Measurements from ENCODE around the gene VTI1B. TPM values are rescaled to one million over a fixed set of nuclear protein-coding genes. Genes with fewer than 3 reads are reported as not detected.
"Not testable (repeated sequence)": the region's sequence is repeated elsewhere in the genome, so short reads cannot be mapped to it uniquely, and the experiment has no call there.

The VTI1B gene, protein sequence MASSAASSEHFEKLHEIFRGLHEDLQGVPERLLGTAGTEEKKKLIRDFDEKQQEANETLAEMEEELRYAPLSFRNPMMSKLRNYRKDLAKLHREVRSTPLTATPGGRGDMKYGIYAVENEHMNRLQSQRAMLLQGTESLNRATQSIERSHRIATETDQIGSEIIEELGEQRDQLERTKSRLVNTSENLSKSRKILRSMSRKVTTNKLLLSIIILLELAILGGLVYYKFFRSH
- total RNA-seq = 10 to 100 TPM; 48.8 to 90.4 (median 63.4) TPM

DNA sequence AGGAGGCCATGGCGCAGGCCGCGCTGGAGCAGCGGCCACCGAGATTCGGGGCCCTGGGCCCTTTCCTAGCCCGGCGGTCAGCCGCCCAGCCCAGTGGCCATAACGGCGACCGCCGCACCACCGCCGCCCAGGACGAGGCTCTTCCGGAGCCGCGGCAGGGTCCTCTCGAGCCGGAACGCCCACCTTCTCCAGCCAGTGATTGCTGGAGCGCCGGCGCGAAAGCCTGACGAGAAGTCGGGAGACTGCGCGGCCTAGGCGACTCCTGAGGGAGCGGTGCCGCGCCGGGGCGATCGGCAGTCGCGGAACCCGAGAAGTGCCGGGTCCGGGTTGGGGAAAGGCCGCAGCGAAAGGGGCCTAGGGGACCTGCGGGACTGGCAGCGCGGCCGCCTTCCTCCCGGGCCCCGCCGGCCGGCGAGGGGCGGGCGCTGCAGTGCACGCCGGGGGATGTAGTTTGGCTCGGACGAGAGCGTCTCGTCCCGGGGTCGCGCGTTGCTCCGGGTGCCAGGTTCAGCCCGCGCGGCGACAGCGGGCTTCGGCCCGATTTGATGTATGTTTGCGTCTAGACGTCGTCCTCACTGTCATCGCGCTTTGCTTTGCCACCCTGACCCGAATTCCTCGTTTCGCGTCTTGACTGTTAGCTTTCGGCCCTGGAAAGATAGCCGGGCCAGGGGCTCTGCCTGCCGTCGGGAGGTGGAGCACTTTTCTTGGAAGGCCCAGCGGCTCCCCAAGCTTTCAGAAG lies at the start of gene VTI1B:
VTI1B (minus strand) TSS at position 153 of the 739 bp plus-strand sequence; CDS start at position 10, 143 bp downstream.
- peak; percentile 87 to 92 (median 90) for ATAC-seq (replicated peaks in 6 of 8)
- peaks cover 4 to 12% of the 10 kb centered on the region in 2 donors for H3K4me1 ChIP-seq (replicated peaks in 1 of 2)
- H3K4me3 ChIP-seq = peak within 1 kb of the TSS; percentile 62 to 100 (median 94)
- WGBS, 10 experiments = 0% methylated on average over 1 to 15 of the region's 87 CpGs; no CpG with 5 or more reads in 6 of the 10 experiments
- H3K27ac ChIP-seq = peak within 1 kb of the TSS; percentile 99 to 100
- in situ Hi-C loops (cut with MboI; ENCODE audit: low pct_unique_long_range_greater_than_20kb in 2 of 9, low sequenced_read_pairs in 9 of 9, unreplicated experiment in 9 of 9) = loop anchor here in 2 of 9 experiments (10.0 to 25.0 kb wide), 2 partner anchors 50 to 237 kb away; no protein-coding TSS in a partner anchor

DNA sequence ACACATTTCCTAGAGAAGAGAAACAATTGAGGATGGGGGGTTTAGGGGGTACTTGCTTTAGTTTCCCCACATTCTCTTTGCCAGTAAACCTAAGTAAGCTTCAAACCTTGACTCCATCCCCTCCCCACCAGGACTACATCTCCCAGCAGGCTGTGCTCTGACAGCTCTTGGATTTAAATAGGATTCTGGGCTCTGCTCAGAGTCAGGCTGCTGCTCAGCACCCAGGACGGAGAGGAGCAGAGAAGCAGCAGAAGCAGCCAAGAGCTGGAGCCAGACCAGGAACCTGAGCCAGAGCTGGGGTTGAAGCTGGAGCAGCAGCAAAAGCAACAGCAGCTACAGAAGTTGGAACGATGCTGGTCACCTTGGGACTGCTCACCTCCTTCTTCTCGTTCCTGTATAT lies 47.9 kb upstream of the VTI1B start:
- in situ Hi-C loops (cut with MboI; ENCODE audit: low pct_unique_long_range_greater_than_20kb in 2 of 9, low sequenced_read_pairs in 9 of 9, unreplicated experiment in 9 of 9) = loop anchor here in 1 of 9 experiments (25.0 kb wide), 1 partner anchor 135 kb away; no protein-coding TSS in a partner anchor
- peak; percentile 49 to 96 (median 74) for ATAC-seq (replicated peaks in 6 of 8)
- no peak overlapping the region for H3K4me3 ChIP-seq
- WGBS, 10 experiments = 0 to 58% (median 31%) methylated on average over 1 to 2 of the region's 3 CpGs; no CpG with 5 or more reads in 5 of the 10 experiments
- H3K27ac ChIP-seq = no peak overlapping the region
- H3K4me1 ChIP-seq (replicated peaks in 1 of 2) = peaks cover 0 to 2% of the 10 kb centered on the region in 2 donors

DNA sequence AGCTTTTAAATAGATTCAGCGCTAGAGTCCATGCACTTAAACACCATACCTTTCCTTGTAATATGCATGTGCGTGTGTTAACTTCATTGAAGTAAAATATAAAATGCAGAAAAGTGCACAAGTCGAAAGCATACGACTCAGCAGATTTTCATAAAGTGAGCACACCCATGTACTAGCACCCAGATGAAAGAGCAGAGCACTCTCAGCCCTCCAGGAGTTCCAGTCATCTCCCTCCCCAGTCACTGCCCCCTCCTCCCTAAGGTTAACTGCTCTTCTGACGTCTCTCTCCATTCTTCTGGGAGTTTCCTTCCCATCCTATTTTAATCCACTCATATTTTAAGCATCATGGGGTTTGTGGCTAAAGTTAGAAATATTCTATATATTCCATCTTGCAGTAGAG lies 47.4 kb upstream of the VTI1B start:
- ATAC-seq (replicated peaks in 6 of 8) = peak in 3 of 8 experiments; percentile 69 to 88 (median 86)
- Histone ChIP-seq H3K4me1 (replicated peaks in 1 of 2) (peaks cover 0 to 2% of the 10 kb centered on the region in 2 donors), H3K27ac (no peak overlapping the region), H3K4me3 (no peak overlapping the region)
- in situ Hi-C loops (cut with MboI; ENCODE audit: low pct_unique_long_range_greater_than_20kb in 2 of 9, low sequenced_read_pairs in 9 of 9, unreplicated experiment in 9 of 9) = loop anchor here in 1 of 9 experiments (25.0 kb wide), 1 partner anchor 135 kb away; no protein-coding TSS in a partner anchor
- WGBS, 10 experiments = 17 to 100% (median 68%) methylated on average over 1 to 5 of the region's 5 CpGs; no CpG with 5 or more reads in 3 of the 10 experiments

DNA sequence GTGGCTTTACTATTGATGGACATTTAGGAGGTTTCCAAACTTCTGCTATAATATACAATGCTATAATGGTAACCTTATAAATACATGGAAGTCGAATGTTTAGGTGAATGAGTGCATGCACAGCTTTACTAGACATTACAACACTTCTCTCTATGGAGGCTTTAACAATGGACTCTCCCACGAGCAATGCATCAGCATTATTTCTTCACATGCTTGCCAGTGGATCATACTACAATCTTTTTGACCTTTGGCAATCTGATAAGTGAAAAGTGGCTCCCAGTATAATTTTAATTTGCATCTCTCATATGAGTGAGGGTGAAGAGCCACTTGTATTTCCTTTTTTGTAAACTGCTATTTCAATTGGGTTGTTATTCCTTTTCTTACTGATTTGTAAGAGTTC lies 45.4 kb upstream of the VTI1B start:
- WGBS, 10 experiments = 0 to 41% (median 20%) methylated on average over 1 to 2 of the region's 2 CpGs; no CpG with 5 or more reads in 2 of the 10 experiments
- Histone ChIP-seq H3K4me1 (replicated peaks in 1 of 2) (peaks cover 0 to 2% of the 10 kb centered on the region in 2 donors), H3K27ac (no peak overlapping the region), H3K4me3 (no peak overlapping the region)
- ATAC-seq (replicated peaks in 6 of 8) = no peak
- in situ Hi-C loops (cut with MboI; ENCODE audit: low pct_unique_long_range_greater_than_20kb in 2 of 9, low sequenced_read_pairs in 9 of 9, unreplicated experiment in 9 of 9) = loop anchor here in 1 of 9 experiments (25.0 kb wide), 1 partner anchor 133 kb away; no protein-coding TSS in a partner anchor

DNA sequence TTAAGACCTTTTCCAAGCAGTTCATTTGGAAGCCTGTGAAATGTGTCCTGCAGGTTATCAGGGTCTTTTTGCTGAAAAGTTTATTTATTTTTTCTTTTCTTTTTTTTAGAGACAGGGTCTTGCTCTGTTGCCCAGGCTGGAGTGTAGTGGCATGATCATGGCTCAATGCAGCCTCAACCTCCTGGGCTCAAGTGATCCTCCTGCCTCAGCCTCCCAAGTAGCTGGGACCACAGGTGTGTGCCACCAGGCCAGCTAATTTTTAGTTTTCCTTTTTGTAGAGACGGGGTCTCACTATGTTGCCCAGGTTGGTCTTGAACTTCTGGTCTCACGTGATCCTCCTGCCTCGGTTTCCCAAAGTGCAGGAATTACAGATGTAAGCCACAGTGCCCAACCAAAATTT lies 45.0 kb upstream of the VTI1B start:
- not testable (repeated sequence) for ATAC-seq (replicated peaks in 6 of 8); H3K4me3 ChIP-seq; H3K27ac ChIP-seq; H3K4me1 ChIP-seq (replicated peaks in 1 of 2)
- WGBS, 10 experiments = 13 to 86% (median 60%) methylated on average over 2 to 3 of the region's 3 CpGs; no CpG with 5 or more reads in 1 of the 10 experiments
- in situ Hi-C loops (cut with MboI; ENCODE audit: low pct_unique_long_range_greater_than_20kb in 2 of 9, low sequenced_read_pairs in 9 of 9, unreplicated experiment in 9 of 9) = loop anchor here in 1 of 9 experiments (25.0 kb wide), 1 partner anchor 132 kb away; no protein-coding TSS in a partner anchor

DNA sequence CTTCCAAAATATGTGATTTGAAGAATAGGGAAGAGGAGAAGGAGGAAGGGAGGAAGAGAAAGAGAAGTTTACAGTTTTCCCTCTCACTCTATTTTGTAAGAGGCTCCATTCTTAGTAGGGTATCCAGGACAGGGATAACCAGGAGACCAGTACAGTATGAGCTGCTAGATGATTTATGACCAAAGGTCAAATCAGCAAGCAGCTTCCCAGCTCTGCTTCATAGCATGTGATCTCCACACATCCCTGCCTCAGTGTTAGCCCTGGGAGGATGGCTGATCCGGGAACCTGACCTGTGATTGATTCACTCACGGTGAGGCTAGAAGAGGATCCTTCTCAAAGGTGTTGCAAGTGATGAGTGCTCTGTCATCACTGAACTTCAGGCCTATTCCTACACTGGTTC lies 43.8 kb upstream of the VTI1B start:
- in situ Hi-C loops (cut with MboI; ENCODE audit: low pct_unique_long_range_greater_than_20kb in 2 of 9, low sequenced_read_pairs in 9 of 9, unreplicated experiment in 9 of 9) = loop anchor here in 1 of 9 experiments (25.0 kb wide), 1 partner anchor 131 kb away; no protein-coding TSS in a partner anchor
- H3K4me1 ChIP-seq (replicated peaks in 1 of 2) = peaks cover 0 to 2% of the 10 kb centered on the region in 2 donors
- peak in 5 of 8 experiments; percentile 74 to 99 (median 98) for ATAC-seq (replicated peaks in 6 of 8)
- H3K4me3 ChIP-seq = no peak overlapping the region
- 20 to 68% (median 51%) methylated on average over 1 to 2 of the region's 2 CpGs; no CpG with 5 or more reads in 4 of the 10 experiments for WGBS, 10 experiments
- no peak overlapping the region for H3K27ac ChIP-seq

DNA sequence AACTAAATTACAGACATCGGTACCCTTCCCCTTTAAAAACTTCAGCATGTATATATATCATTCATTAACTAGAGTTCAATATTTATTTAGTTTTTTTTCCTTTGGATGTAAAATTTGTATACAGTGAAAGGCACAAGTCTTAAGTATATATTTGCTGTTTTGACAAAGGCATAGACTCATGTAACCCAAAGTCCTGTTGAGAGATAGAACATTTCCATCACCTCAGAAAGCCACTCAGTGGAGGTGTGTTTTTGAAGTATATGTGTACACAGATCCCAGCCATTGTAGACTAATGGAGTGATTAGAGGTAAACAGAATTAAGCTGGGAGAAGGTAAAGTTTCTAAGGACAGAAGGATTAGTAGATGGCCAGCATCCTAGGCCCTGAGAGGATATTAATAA lies 42.6 kb upstream of the VTI1B start:
- WGBS, 10 experiments = 44 to 100% (median 100%) methylated on average over 1 of the region's 1 CpG; no CpG with 5 or more reads in 1 of the 10 experiments
- Histone ChIP-seq H3K4me3 (no peak overlapping the region), H3K4me1 (replicated peaks in 1 of 2) (peaks cover 0 to 2% of the 10 kb centered on the region in 2 donors), H3K27ac (no peak overlapping the region)
- in situ Hi-C loops (cut with MboI; ENCODE audit: low pct_unique_long_range_greater_than_20kb in 2 of 9, low sequenced_read_pairs in 9 of 9, unreplicated experiment in 9 of 9) = loop anchor here in 1 of 9 experiments (25.0 kb wide), 1 partner anchor 130 kb away; no protein-coding TSS in a partner anchor
- no peak for ATAC-seq (replicated peaks in 6 of 8)

DNA sequence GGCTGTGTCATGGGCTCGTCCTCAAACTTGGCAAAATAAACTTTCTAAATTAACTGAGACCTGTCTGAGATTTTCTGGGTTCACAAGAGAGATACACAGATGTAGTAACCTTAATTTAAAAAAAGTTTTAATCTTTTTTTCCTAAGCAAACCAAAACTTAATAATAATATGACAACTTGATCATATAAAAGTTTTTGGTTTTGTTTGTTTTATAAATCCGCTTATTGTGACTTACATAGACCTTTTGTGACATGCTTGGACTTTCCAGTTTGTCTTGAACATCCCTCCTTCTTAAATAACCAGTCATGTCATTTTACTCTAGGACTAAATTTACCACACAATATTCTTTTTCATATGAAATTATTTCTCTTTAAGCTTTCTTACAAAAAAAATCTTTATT lies 35.8 kb upstream of the VTI1B start:
- WGBS, 10 experiments = 33 to 100% (median 81%) methylated on average over 1 to 2 of the region's 2 CpGs
- in situ Hi-C loops (cut with MboI; ENCODE audit: low pct_unique_long_range_greater_than_20kb in 2 of 9, low sequenced_read_pairs in 9 of 9, unreplicated experiment in 9 of 9) = loop anchor here in 1 of 9 experiments (25.0 kb wide), 1 partner anchor 123 kb away; no protein-coding TSS in a partner anchor
- peaks cover 0 to 3% of the 10 kb centered on the region in 2 donors for H3K4me1 ChIP-seq (replicated peaks in 1 of 2)

DNA sequence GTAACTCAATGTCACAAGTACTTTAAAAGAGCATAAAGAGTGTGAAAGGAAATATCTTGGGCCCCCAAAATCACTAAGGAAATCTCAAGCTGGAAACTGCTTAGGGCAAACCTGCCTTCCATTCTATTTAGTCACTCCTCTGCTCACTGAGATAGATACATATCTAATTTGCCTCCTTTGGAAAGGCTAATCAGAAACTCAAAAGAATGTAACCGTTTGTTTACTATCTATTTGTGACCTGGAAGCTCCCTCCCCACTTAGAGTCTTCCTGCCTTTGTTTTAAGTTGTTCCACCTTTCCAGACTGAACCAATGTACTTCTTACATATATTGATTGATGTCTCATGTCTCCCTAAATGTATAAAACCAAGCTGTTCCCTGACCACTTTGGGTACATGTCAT lies 35.4 kb upstream of the VTI1B start:
- in situ Hi-C loops (cut with MboI; ENCODE audit: low pct_unique_long_range_greater_than_20kb in 2 of 9, low sequenced_read_pairs in 9 of 9, unreplicated experiment in 9 of 9) = loop anchor here in 1 of 9 experiments (25.0 kb wide), 1 partner anchor 122 kb away; no protein-coding TSS in a partner anchor
- 0 to 50% (median 33%) methylated on average over 1 of the region's 1 CpG; no CpG with 5 or more reads in 3 of the 10 experiments for WGBS, 10 experiments

More for the DNA sequence above, 35.8 kb upstream of the VTI1B start:
- Histone ChIP-seq H3K4me3 (no peak overlapping the region), H3K27ac (no peak overlapping the region)
- no peak for ATAC-seq (replicated peaks in 6 of 8)

DNA sequence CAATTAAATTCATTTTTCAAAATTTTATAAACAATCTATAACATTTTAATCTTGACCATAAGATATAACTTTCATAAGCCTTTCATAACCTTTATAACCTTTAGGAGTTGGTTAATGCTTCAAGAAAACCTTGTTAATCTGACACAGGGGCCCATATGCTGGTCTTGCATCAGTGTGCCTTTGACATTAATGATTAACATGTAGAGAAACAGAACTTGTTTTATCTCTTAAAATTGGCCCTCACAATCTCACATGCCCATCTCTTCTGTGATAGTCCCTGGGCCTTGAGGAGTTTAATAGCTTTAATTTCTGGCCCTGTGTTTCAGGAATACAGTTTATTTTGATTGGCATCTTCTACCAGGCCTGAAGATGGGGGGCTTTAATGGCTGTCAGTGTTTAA lies 34.9 kb upstream of the VTI1B start:
- in situ Hi-C loops (cut with MboI; ENCODE audit: low pct_unique_long_range_greater_than_20kb in 2 of 9, low sequenced_read_pairs in 9 of 9, unreplicated experiment in 9 of 9) = loop anchor here in 1 of 9 experiments (25.0 kb wide), 1 partner anchor 122 kb away; no protein-coding TSS in a partner anchor
- not testable (repeated sequence) for ATAC-seq (replicated peaks in 6 of 8)

More for the DNA sequence above, 35.4 kb upstream of the VTI1B start:
- H3K4me1 ChIP-seq (replicated peaks in 1 of 2); H3K27ac ChIP-seq; H3K4me3 ChIP-seq; ATAC-seq (replicated peaks in 6 of 8): not testable (repeated sequence)

DNA sequence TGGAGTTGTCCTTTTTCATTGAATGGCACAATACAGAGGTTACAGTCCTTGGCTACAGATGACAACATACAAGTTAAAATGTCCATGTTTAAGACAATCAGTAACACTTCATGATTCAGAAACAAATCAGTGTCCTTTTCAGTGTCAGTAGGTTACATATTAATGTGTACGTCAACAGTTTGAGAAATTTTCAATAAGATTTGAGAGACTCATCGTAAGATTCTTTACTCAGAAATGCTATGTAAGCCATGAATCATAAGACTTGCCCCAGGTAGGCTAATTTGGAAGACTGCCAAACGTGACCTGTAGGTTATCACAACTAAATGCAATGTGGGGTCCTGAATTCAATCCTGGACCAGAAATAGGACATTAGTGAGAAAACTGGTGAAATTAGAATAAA lies 30.8 kb upstream of the VTI1B start:
- WGBS, 10 experiments = 49 to 96% (median 72%) methylated on average over 3 of the region's 3 CpGs; no CpG with 5 or more reads in 1 of the 10 experiments
- H3K4me1 ChIP-seq (replicated peaks in 1 of 2) = peaks cover 0 to 3% of the 10 kb centered on the region in 2 donors
- H3K27ac ChIP-seq = no peak overlapping the region
- no peak overlapping the region for H3K4me3 ChIP-seq
- in situ Hi-C loops (cut with MboI; ENCODE audit: low pct_unique_long_range_greater_than_20kb in 2 of 9, low sequenced_read_pairs in 9 of 9, unreplicated experiment in 9 of 9) = loop anchor here in 1 of 9 experiments (25.0 kb wide), 1 partner anchor 118 kb away; no protein-coding TSS in a partner anchor
- ATAC-seq (replicated peaks in 6 of 8) = no peak

More for the DNA sequence above, 34.9 kb upstream of the VTI1B start:
- H3K27ac ChIP-seq; H3K4me1 ChIP-seq (replicated peaks in 1 of 2); H3K4me3 ChIP-seq: not testable (repeated sequence)

DNA sequence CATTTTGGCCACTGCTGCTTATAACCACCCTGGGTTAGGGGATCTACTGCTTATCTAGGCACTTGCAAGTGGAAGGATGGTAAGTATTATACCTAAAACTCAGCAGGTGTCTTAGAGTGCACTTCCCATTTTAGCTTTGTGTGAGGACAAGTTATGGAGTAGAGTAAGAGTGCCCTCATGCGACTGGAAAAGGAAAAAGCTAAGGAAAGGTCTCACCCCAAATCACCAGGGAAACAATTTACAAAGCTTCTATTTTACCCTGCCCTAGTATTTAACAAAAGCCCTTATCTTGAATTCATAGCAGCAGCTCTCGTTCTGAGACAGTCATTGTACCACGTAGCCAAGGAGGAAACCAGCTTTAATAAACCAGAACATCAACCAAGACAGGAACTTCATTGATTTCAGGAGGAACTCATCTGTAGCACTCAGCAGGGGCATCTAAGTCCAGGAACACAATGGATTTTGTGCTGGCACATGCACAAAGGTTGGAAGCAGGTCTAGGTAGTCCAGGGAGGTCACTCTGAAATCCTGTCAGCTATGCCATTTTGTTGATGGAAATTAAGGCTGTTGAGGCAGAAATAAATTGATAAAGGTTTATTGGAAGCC lies 30.2 kb upstream of the VTI1B start:
- Histone ChIP-seq H3K27ac (no peak overlapping the region), H3K4me1 (replicated peaks in 1 of 2) (peaks cover 0 to 3% of the 10 kb centered on the region in 2 donors), H3K4me3 (no peak overlapping the region)
- 0% methylated on average over 1 to 3 of the region's 3 CpGs; no CpG with 5 or more reads in 2 of the 10 experiments for WGBS, 10 experiments
- peak; percentile 62 to 91 (median 81) for ATAC-seq (replicated peaks in 6 of 8)
- in situ Hi-C loops (cut with MboI; ENCODE audit: low pct_unique_long_range_greater_than_20kb in 2 of 9, low sequenced_read_pairs in 9 of 9, unreplicated experiment in 9 of 9) = loop anchor here in 1 of 9 experiments (25.0 kb wide), 1 partner anchor 117 kb away; no protein-coding TSS in a partner anchor
